NCI-H774 (cell line): Measurements from ENCODE around the gene DDR2.
"Not testable (repeated sequence)": the region's sequence is repeated elsewhere in the genome, so short reads cannot be mapped to it uniquely, and the experiment has no call there.

Experiments
- DNase-seq: peaks from one replicate; lab custom pipeline; 2025; lab: John Stamatoyannopoulos, UW

DDR2 gene

DNA sequence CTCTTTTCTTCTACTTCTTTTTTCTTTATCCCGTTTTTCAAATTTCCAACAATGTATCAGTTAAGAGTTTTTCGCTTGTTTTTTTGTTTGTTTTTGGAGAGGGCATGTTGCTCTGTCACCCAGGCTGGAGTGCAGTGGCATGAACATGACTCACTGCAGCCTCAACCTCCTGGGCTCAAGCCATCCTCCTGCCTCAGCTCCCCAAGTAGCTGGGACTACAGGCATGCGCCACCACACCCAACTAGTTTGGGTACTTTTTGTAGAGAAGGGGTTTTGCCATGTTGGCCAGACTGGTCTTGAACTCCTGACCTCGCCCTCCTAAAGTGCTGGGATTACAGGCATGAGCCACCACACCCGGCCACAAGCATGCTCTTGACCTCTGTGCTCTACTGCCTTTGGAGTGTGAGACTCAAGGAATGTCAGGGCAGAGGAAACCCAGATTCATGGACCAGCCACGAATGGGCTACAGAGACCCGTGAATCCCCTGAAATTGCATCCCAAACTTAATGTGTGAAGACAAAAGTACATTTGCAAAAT is 93.1 kb downstream of the DDR2 start:
- DNase-seq, result no peak

GRCh38 chr1:162726555-162726954 is 94.3 kb downstream of the DDR2 start:
- no peak for DNase-seq

DNA sequence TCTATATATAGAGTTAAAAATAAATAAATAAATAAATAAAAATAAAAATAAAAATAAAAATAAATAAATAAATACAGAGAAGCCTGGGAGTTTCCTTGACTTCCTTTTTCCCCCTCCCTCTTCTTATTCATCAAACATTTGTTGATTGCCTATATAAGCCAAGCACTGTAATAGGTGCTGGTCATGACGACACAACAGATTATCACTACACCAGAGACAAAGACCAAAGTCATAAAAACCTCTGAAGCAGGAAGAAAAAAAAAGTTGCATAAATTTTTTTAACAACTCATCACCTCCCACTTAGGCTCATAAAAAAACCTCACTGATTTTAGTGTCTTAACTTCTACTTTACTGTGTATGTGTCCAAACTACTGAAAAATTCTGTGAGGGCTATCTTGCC is 95.2 kb downstream of the DDR2 start:
- DNase-seq, result not testable (repeated sequence)

DNA sequence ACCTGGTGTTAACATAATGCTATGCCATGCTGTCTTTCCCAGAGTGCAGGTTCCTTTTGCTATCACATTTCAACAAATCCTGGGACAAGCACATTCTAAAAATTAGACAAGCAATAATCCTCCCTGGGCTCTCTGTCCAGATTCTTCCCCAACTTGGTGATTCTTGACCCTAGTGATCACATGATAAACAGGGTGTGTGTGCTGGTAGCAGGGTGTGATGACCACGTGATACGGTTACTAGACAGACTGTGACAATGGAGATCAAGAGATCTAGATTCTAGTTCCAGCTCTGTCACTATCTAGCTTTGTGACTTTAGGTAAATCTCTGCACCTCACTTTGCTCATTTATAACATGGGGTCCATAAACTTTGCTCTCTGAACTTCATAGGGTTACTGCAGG is 96.3 kb downstream of the DDR2 start:
- DNase-seq, result no peak

DNA sequence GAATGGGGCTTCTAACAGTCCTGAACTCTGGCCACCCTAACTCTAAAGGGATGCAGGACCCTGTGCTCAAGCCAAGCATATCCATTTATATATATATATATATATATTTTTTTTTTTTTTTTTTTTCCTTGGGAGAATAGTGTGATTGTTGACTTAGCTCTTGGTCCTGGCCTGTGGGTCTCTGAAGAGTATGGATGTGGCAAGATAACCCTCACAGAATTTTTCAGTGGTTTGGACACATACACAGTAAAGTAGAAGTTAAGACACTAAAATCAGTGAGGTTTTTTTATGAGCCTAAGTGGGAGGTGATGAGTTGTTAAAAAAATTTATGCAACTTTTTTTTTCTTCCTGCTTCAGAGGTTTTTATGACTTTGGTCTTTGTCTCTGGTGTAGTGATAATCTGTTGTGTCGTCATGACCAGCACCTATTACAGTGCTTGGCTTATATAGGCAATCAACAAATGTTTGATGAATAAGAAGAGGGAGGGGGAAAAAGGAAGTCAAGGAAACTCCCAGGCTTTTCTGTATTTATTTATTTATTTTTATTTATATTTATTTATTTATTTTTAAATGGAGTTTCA is 97.0 kb downstream of the DDR2 start:
- not testable (repeated sequence) for DNase-seq

GRCh38 chr1:162732094-162732493 is 99.8 kb downstream of the DDR2 start:
- DNase-seq, result no peak

GRCh38 chr1:162732566-162733335 is 100.5 kb downstream of the DDR2 start:
- no peak for DNase-seq

DNA sequence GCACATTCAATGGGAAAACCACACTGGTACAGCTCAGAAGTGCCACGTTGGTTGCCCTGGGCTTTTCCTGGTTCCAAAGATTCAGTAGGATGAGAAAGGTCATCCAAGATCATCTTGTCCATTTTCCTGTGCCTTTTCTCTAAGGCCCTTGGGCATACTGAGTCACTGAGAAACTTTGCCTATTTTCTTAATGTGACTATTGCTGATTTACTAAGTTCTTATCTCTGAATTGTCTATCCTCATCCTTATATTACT is 101.0 kb downstream of the DDR2 start:
- no peak for DNase-seq

DNA sequence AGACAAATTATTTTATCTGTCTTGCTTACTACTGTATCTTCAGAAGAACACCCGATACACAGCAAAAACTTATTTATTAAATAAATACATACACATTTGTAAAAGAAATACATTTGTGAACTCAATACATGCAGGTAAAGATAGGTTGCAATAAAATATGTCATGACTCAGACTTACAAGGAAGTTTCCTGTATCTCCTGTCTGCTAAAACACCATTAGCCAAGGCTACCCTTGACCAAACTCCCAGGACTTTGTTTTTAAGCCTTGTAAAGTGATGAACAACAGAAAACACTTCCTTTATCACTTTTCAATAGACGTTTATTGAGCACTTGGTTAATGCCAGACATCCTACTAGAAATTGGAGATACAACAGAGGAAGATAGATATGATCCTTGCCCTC is 101.8 kb downstream of the DDR2 start:
- DNase-seq, result no peak

DNA sequence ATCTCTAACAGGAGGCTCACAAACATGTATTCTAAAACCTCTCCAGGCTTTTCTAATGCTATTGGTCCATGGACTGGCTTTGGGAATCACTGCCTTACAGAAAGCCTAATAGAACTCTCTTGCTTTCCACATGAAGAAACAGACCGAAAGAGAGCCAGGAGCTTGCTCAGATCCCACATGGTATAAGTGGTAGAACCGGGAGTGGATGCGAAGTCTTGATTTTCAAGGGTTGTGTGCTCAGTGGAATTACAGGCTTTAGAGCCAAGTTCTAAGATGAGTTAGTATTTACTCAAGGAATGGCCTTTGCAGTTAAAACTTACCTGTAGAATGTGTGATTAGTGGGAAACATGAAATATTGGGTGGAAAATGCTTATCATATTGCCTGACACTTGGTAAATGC is 103.9 kb downstream of the DDR2 start:
- DNase-seq, result no peak

- no peak for DNase-seq
Measured at GRCh38 chr1:162736633-162737067, 104.4 kb downstream of the DDR2 start.

DNA sequence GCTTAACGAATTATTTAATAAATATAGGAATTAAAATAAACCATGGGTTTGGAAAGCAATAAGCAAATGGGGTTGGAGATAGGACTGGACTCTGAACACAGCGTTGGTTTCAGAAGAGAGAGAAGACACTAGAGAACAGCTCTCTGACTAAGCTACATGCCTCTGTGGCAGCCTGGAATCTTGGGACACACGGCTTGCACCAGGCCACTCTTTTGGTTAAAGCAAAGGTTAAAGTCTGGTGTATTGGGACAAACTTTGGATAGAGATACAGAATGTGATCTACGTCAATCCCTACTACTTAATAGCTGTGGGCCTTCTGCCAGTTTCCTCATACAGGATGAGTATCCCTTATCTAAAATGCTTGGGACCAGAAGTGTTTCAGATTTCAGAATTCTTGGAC is 108.5 kb downstream of the DDR2 start:
- no peak for DNase-seq

DNA sequence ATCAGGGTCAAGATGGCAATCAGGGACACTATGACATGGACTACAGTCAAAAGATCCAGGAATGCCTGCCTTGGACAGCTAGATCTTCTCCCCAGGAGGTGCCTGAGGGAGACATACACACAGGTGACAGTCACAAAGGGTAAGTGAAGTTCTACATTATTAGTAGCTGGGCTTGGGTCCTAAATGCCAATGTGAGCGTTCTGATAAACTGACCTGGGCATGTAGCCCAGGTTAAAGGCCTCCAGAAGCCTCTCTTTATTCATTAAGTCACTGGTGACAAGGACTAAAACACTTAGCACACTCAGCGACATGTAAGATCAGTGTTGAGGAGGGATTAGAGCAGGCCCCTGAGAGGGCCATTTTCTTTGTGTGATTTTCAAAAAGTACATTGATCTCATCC is 109.3 kb downstream of the DDR2 start:
- DNase-seq, result no peak

DNA sequence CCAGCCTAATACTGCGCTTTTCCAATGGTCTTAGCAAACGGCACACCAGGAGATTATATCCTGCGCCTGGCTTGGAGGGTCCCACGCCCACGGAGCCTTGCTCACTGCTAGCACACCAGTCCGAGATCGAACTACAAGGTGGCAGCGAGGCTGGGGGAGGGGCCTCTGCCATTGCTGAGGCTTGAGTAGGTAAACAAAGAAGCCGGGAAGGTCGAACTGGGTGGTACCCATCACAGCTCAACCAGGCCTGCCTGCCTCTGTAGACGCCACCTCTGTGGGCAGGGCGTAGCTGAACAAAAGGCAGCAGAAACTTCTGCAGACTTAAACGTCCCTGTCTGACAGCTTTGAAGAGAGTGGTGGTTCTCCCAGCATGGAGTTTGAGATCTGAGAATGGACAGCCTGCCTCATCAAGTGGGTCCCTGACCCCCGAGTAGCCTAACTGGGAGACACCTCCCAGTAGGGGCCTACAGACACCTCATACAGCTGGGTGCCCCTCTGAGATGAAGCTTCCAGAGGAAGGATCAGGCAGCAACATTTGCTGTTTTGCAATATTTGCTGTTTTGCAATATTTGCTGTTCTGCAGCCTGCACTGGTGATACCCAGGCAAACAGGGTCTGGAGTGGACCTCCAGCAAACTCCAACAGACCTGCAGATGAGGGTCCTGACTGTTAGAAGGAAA is 114.1 kb downstream of the DDR2 start:
- not testable (repeated sequence) for DNase-seq

GRCh38 chr1:162753001-162753658 is 120.9 kb downstream of the DDR2 start:
- DNase-seq, result no peak

GRCh38 chr1:162753998-162754585 is 121.8 kb downstream of the DDR2 start:
- DNase-seq, result no peak

DNA sequence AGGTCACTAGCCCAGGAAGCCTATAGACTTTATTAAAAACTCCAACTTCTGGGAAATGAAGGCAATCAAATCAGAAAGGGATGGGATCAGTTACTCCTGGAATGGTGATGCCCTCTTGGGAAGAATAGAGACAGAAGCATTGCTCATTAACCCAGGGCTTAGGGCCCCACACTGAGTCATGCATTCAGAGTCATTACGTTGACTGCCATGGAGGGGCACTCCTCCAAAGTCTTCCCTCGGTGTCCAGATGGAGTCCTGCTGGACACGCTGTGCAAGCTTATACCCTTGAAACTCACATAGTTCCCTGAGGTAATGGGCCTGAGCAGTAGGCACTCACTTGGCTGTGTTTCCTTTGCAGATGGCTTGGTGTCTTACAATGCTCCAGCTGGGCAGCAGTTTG is 123.0 kb downstream of the DDR2 start:
- no peak for DNase-seq

GRCh38 chr1:162756523-162756922 is 124.3 kb downstream of the DDR2 start:
- DNase-seq, result no peak

GRCh38 chr1:162757476-162757875 is 125.2 kb downstream of the DDR2 start:
- DNase-seq, result no peak

- no peak for DNase-seq
Measured at GRCh38 chr1:162765788-162766187, 133.5 kb downstream of the DDR2 start.

DNA sequence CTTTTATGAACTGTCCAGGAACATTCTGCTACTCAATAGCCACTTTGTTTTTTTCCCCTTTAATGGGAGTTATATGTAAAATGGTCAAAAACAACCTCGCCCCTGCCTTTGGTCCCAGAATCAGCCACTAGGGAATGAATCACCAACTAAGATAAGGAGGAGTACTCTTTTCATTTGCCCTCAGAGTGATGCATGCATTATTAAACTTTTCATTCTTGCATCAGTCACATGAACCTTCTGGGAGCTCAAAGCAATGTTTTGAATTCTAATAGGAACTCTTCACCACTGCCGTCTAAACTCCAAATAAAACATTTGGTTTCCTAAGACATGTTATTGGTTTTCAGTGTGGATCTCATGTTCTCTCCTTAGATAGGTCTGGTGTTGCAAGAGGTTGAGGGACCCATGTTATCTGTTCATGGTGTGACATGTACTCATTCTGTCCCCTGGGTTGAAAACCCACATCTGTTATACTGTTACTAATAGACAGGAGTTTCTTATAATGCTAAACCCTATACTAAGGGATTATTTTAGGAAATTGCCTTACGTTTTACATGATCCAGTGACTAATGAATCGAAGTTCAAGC is 140.4 kb downstream of the DDR2 start:
- no peak for DNase-seq

DNA sequence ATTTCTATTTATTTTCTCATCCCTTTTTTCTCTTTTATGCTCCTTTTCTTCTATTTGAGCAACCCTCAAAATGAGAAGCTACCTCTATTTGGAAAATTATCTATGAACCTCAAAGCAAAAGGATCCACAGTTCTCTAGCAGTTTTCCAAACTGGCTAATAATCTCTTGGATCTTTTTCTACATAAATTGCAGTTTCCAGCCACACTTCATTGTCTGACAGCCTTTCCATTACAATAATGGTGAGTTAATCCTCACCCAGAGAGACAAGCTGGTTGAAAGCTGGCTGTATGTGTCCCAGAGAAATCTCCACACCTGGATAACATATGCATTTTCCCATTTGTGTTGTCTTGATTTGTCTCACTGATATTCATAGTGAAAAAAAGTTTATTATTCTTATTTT is 141.7 kb downstream of the DDR2 start:
- DNase-seq, result no peak
